ENCODE results near the gene KCNJ1. TPM values are rescaled to one million over a fixed set of nuclear protein-coding genes. Genes with fewer than 3 reads are reported as not detected.

The KCNJ1 gene
- total RNA-seq, 1 experiment from 2014 or later, result not detected

DNA sequence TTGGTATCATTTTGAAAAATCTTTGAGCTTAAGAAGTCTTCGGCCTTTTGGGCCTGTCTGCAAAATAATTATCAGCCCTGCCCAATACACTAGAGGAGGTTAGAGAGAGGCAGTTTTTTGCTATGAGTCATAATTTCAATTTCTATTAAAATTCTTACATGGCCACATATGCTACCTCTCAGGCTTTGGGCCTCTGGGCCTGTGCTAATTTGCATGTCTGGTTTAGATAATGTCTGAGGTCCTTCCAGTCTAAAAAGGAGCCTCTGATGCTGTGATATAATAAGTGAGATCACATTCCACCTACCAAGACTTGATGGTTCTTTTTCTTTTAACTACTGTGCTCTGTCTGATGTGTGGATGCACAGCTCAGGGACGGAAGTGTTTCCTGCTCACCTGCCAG is 70.8 kb downstream of the KCNJ1 start:
- intact Hi-C loops (cut with micrococcal nuclease; ENCODE audit: unreplicated experiment), result no loop called here
- no peak overlapping the region for H3K27ac ChIP-seq (ENCODE audit: low read depth, low read length, poor library complexity, severe bottlenecking)
- no peak for TF ChIP-seq CTCF (conservative IDR thresholded peaks at IDR 0.05; ENCODE audit: low read depth, low read length)
- no peak for DNase-seq (ENCODE audit: low spot score)
- H3K27me3 ChIP-seq (replicated peaks; ENCODE audit: insufficient read depth, low read depth, low read length, poor library complexity), result no peaks in the 10 kb centered on the region
- CTCF ChIA-PET, result no interaction called here
- no peaks in the 10 kb centered on the region for H3K9me3 ChIP-seq (ENCODE audit: low read depth, low read length, poor library complexity, severe bottlenecking)
- H3K36me3 ChIP-seq (ENCODE audit: insufficient read depth, low read length, poor library complexity, severe bottlenecking), result peaks cover 38% of the 10 kb centered on the region
- POLR2A ChIA-PET (ENCODE audit: low non-redundant PET), result no interaction called here
- H3K4me1 ChIP-seq (ENCODE audit: insufficient read depth, low read length, poor library complexity, severe bottlenecking), result no peaks in the 10 kb centered on the region
- H3K4me3 ChIP-seq (ENCODE audit: low read depth, low read length, poor library complexity, severe bottlenecking), result no peak overlapping the region
- no TSS peak for BruUV-seq (replicated peaks)

- Histone ChIP-seq H3K4me1 (ENCODE audit: insufficient read depth, low read length, poor library complexity, severe bottlenecking) (peaks cover 11% of the 10 kb centered on the region), H3K9me3 (ENCODE audit: low read depth, low read length, poor library complexity, severe bottlenecking) (no peaks in the 10 kb centered on the region), H3K4me3 (ENCODE audit: low read depth, low read length, poor library complexity, severe bottlenecking) (no peak overlapping the region), H3K36me3 (ENCODE audit: insufficient read depth, low read length, poor library complexity, severe bottlenecking) (no peaks in the 10 kb centered on the region), H3K27me3 (replicated peaks; ENCODE audit: insufficient read depth, low read depth, low read length, poor library complexity) (peaks cover 5% of the 10 kb centered on the region), H3K27ac (ENCODE audit: low read depth, low read length, poor library complexity, severe bottlenecking) (no peak overlapping the region)
- intact Hi-C loops (cut with micrococcal nuclease; ENCODE audit: unreplicated experiment), result no loop called here
- ChIA-PET POLR2A (ENCODE audit: low non-redundant PET) (interaction anchor here (0.6 kb wide), 1 partner anchor 9 kb away, joined by 3 read pairs; no protein-coding TSS in a partner anchor), CTCF (interaction anchor here (0.9 kb wide), 1 partner anchor 14 kb away, joined by 3 read pairs; no protein-coding TSS in a partner anchor)
- BruUV-seq (replicated peaks), result no TSS peak
- DNase-seq (ENCODE audit: low spot score), result peak; percentile 91
- no peak for TF ChIP-seq CTCF (conservative IDR thresholded peaks at IDR 0.05; ENCODE audit: low read depth, low read length)
- no peak for TF ChIP-seq EZH2 (IDR thresholded peaks at IDR 0.05; ENCODE audit: borderline replicate concordance, low read depth, low read length, poor library complexity, severe bottlenecking)
Measured at GRCh38 chr11:128790196-128790595, 76.9 kb downstream of the KCNJ1 start.

- ChIA-PET CTCF (interaction anchor here (0.9 kb wide), 1 partner anchor 13 kb away, joined by 3 read pairs; no protein-coding TSS in a partner anchor), POLR2A (ENCODE audit: low non-redundant PET) (interaction anchor here (0.6 kb wide), 1 partner anchor 9 kb away, joined by 3 read pairs; no protein-coding TSS in a partner anchor)
- Histone ChIP-seq H3K27ac (ENCODE audit: low read depth, low read length, poor library complexity, severe bottlenecking) (no peak overlapping the region), H3K36me3 (ENCODE audit: insufficient read depth, low read length, poor library complexity, severe bottlenecking) (no peaks in the 10 kb centered on the region), H3K27me3 (replicated peaks; ENCODE audit: insufficient read depth, low read depth, low read length, poor library complexity) (peaks cover 10% of the 10 kb centered on the region), H3K4me1 (ENCODE audit: insufficient read depth, low read length, poor library complexity, severe bottlenecking) (peaks cover 11% of the 10 kb centered on the region), H3K9me3 (ENCODE audit: low read depth, low read length, poor library complexity, severe bottlenecking) (no peaks in the 10 kb centered on the region), H3K4me3 (ENCODE audit: low read depth, low read length, poor library complexity, severe bottlenecking) (no peak overlapping the region)
- TF ChIP-seq EZH2 (IDR thresholded peaks at IDR 0.05; ENCODE audit: borderline replicate concordance, low read depth, low read length, poor library complexity, severe bottlenecking) (no peak), CTCF (conservative IDR thresholded peaks at IDR 0.05; ENCODE audit: low read depth, low read length) (no peak)
- intact Hi-C loops (cut with micrococcal nuclease; ENCODE audit: unreplicated experiment), result no loop called here
- BruUV-seq (replicated peaks), result no TSS peak
- DNase-seq (ENCODE audit: low spot score), result peak; percentile 11
Measured at GRCh38 chr11:128789497-128790150, 77.5 kb downstream of the KCNJ1 start.

Other genes with a start within 250 kb of the KCNJ1 start
- gene FLI1, start 173.2 kb downstream of the KCNJ1 start, total RNA-seq (2021), result 51.9 and 56.1 TPM in 2 replicates
- gene KCNJ5, start 24.1 kb upstream of the KCNJ1 start, total RNA-seq (2021), result not detected in 2 replicates
- 2.1 and 2.3 TPM in 2 replicates for gene TP53AIP1, start 75.6 kb upstream of the KCNJ1 start, total RNA-seq (2021)

Data from A673 (cell line).